ENCODE results near the gene PFKFB4.

GRCh38 chr3:48595526-48596121 lies 39.0 kb upstream of the PFKFB4 start:
- TF ChIP-seq SP1 (CRISPR knock-in tag; IDR thresholded peaks at IDR 0.05) (no peak), EP300 (IDR thresholded peaks at IDR 0.05; ENCODE audit: low read length) (no peak), TCF7L2 (IDR thresholded peaks at IDR 0.05; ENCODE audit: low read depth, low read length) (no peak), HCFC1 (IDR thresholded peaks at IDR 0.05; ENCODE audit: low read depth, low read length) (no peak), ZNF232 (CRISPR knock-in tag; IDR thresholded peaks at IDR 0.05) (no peak), THAP7 (CRISPR knock-in tag; IDR thresholded peaks at IDR 0.05) (no peak), POLR2A (conservative IDR thresholded peaks at IDR 0.05) (no peak), EZH2 (IDR thresholded peaks at IDR 0.05; ENCODE audit: borderline replicate concordance, low read depth, low read length) (no peak), MLX (CRISPR knock-in tag; conservative IDR thresholded peaks at IDR 0.05) (no peak), MYC (IDR thresholded peaks at IDR 0.05; ENCODE audit: low read depth, low read length) (no peak), MYC (CRISPR knock-in tag; IDR thresholded peaks at IDR 0.05; ENCODE audit: borderline replicate concordance, low read depth) (no peak), SP2 (IDR thresholded peaks at IDR 0.05; ENCODE audit: extremely low read depth, low read depth, low read length, poor library complexity, severe bottlenecking) (no peak), MECOM (CRISPR knock-in tag; IDR thresholded peaks at IDR 0.05) (no peak)
- TF ChIP-seq, protein P1, sequence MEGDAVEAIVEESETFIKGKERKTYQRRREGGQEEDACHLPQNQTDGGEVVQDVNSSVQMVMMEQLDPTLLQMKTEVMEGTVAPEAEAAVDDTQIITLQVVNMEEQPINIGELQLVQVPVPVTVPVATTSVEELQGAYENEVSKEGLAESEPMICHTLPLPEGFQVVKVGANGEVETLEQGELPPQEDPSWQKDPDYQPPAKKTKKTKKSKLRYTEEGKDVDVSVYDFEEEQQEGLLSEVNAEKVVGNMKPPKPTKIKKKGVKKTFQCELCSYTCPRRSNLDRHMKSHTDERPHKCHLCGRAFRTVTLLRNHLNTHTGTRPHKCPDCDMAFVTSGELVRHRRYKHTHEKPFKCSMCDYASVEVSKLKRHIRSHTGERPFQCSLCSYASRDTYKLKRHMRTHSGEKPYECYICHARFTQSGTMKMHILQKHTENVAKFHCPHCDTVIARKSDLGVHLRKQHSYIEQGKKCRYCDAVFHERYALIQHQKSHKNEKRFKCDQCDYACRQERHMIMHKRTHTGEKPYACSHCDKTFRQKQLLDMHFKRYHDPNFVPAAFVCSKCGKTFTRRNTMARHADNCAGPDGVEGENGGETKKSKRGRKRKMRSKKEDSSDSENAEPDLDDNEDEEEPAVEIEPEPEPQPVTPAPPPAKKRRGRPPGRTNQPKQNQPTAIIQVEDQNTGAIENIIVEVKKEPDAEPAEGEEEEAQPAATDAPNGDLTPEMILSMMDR (IDR thresholded peaks at IDR 0.05 in 2 of 3, conservative IDR thresholded peaks at IDR 0.05 in 1 of 3; ENCODE audit: insufficient read depth in 2 of 3, low read depth in 1 of 3, low read length in 3 of 3) = no peak

Data from K562 (cell line).